ENCODE data around the gene SNCAIP.
A peak's percentile ranks its signal among the peaks of the same experiment; 100 is the strongest.

The SNCAIP gene

GRCh38 chr5:122300374-122300773 is 11.7 kb upstream of the SNCAIP start:
- no peak for FAIRE-seq
- DNase-seq (ENCODE audit: insufficient read length, low spot score): no peak

GRCh38 chr5:122301016-122301415 is 11.0 kb upstream of the SNCAIP start:
- TF ChIP-seq POLR2A (IDR thresholded peaks at IDR 0.05; ENCODE audit: low read depth, low read length): no peak
- FAIRE-seq (no peak), DNase-seq (ENCODE audit: insufficient read length, low spot score) (no peak)

More at GRCh38 chr5:122300374-122300773, 11.7 kb upstream of the SNCAIP start:
- no peak for TF ChIP-seq POLR2A (IDR thresholded peaks at IDR 0.05; ENCODE audit: low read depth, low read length)

- FAIRE-seq (no peak), DNase-seq (ENCODE audit: insufficient read length, low spot score) (no peak)
- no peak for TF ChIP-seq POLR2A (IDR thresholded peaks at IDR 0.05; ENCODE audit: low read depth, low read length)
Measured at GRCh38 chr5:122304471-122305215, 7.4 kb upstream of the SNCAIP start.

GRCh38 chr5:122306461-122306860 is 5.6 kb upstream of the SNCAIP start:
- DNase-seq (ENCODE audit: insufficient read length, low spot score) (no peak), FAIRE-seq (no peak)
- TF ChIP-seq POLR2A (IDR thresholded peaks at IDR 0.05; ENCODE audit: low read depth, low read length): no peak

GRCh38 chr5:122310889-122311288 is 1.1 kb upstream of the SNCAIP start:
- TF ChIP-seq POLR2A (IDR thresholded peaks at IDR 0.05; ENCODE audit: low read depth, low read length): no peak
- no peak for FAIRE-seq
- no peak for DNase-seq (ENCODE audit: insufficient read length, low spot score)

- FAIRE-seq (no peak), DNase-seq (ENCODE audit: insufficient read length, low spot score) (no peak)
- TF ChIP-seq POLR2A (IDR thresholded peaks at IDR 0.05; ENCODE audit: low read depth, low read length): no peak
Measured at GRCh38 chr5:122311497-122311960, 508 bp upstream of the SNCAIP start.

- TF ChIP-seq POLR2A (IDR thresholded peaks at IDR 0.05; ENCODE audit: low read depth, low read length): no peak
- DNase-seq (ENCODE audit: insufficient read length, low spot score): peak; percentile 20
- no peak for FAIRE-seq
Measured at GRCh38 chr5:122312591-122313406, 762 bp downstream of the SNCAIP start.

GRCh38 chr5:122314036-122314435 is 2.0 kb downstream of the SNCAIP start:
- FAIRE-seq: no peak
- DNase-seq (ENCODE audit: insufficient read length, low spot score): no peak
- TF ChIP-seq POLR2A (IDR thresholded peaks at IDR 0.05; ENCODE audit: low read depth, low read length): no peak

- no peak for TF ChIP-seq POLR2A (IDR thresholded peaks at IDR 0.05; ENCODE audit: low read depth, low read length)
- FAIRE-seq (no peak), DNase-seq (ENCODE audit: insufficient read length, low spot score) (no peak)
Measured at GRCh38 chr5:122315521-122315920, 3.5 kb downstream of the SNCAIP start.

GRCh38 chr5:122316656-122317055 is 4.6 kb downstream of the SNCAIP start:
- DNase-seq (ENCODE audit: insufficient read length, low spot score) (no peak), FAIRE-seq (no peak)

GRCh38 chr5:122319897-122320296 is 7.9 kb downstream of the SNCAIP start:
- FAIRE-seq: no peak
- DNase-seq (ENCODE audit: insufficient read length, low spot score): no peak
- TF ChIP-seq POLR2A (IDR thresholded peaks at IDR 0.05; ENCODE audit: low read depth, low read length): no peak

More at GRCh38 chr5:122316656-122317055, 4.6 kb downstream of the SNCAIP start:
- TF ChIP-seq POLR2A (IDR thresholded peaks at IDR 0.05; ENCODE audit: low read depth, low read length): no peak

- no peak for TF ChIP-seq POLR2A (IDR thresholded peaks at IDR 0.05; ENCODE audit: low read depth, low read length)
- FAIRE-seq: no peak
- no peak for DNase-seq (ENCODE audit: insufficient read length, low spot score)
Measured at GRCh38 chr5:122321921-122322320, 9.9 kb downstream of the SNCAIP start.

GRCh38 chr5:122322801-122323548 is 10.9 kb downstream of the SNCAIP start:
- FAIRE-seq (no peak), DNase-seq (ENCODE audit: insufficient read length, low spot score) (no peak)
- TF ChIP-seq POLR2A (IDR thresholded peaks at IDR 0.05; ENCODE audit: low read depth, low read length): no peak

GRCh38 chr5:122323738-122324137 is 11.7 kb downstream of the SNCAIP start:
- no peak for TF ChIP-seq POLR2A (IDR thresholded peaks at IDR 0.05; ENCODE audit: low read depth, low read length)
- no peak for DNase-seq (ENCODE audit: insufficient read length, low spot score)
- no peak for FAIRE-seq

Measured in H54 (cell line).